ENCODE measurements around the gene TUB.

TUB gene

DNA sequence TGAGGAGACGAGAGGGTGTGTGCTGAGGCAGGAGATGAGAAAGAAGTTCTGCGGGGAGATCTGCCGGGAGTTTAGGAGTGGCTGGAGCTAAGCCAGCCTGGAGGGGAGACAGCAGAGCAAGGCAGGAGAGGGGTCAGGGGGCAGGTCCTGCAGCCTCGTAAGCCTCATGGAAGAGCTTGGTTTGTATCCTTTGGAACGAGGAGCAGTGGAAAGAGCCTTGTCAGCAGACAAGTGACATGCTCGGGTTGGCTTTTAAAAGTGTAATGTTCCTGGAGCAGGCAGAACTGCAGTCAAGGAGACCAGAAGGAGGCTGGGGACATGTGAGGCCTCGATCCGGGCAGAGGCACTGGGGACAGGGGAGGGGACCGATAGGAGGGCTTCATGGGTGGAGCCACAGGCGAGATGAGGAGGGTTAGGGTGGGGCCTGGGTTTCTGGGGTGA is 21.4 kb upstream of the TUB start:
- TF ChIP-seq CTCF (IDR thresholded peaks at IDR 0.05; ENCODE audit: extremely low read depth, missing control alignments) = no peak
- no peak for DNase-seq (ENCODE audit: low spot score)

DNA sequence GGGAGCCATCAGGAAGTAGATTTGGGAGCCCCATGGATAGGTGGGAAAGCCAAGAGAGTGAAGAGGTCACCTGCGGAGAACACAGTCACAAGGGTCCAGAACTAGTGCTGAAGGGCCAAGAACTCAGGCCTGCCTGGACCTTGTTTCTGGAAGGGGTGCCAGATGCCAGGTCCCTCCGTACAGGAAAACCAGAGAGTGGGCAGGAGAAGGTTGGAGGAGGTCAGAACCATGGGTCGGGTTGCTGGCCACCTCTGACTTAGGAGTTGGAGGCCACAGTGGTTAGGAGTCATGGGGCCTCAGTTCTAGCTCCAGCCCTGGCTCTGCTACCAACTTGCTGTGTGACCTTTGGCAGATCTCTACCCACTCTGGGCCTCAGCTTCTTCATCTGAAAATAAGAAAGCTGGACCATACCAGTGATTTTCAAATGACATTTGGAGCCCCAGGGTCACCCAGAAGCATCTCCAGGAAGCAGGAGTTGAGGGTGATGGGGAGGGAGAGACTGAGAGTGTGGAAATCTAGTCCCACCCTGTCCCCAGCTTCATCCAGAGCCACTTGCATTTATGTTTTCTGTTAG is 20.8 kb upstream of the TUB start:
- no peak for TF ChIP-seq CTCF (IDR thresholded peaks at IDR 0.05; ENCODE audit: extremely low read depth, missing control alignments)
- DNase-seq (ENCODE audit: low spot score) = no peak

GRCh38 chr11:8060801-8061554 is 20.0 kb upstream of the TUB start:
- no peak for DNase-seq (ENCODE audit: low spot score)

DNA sequence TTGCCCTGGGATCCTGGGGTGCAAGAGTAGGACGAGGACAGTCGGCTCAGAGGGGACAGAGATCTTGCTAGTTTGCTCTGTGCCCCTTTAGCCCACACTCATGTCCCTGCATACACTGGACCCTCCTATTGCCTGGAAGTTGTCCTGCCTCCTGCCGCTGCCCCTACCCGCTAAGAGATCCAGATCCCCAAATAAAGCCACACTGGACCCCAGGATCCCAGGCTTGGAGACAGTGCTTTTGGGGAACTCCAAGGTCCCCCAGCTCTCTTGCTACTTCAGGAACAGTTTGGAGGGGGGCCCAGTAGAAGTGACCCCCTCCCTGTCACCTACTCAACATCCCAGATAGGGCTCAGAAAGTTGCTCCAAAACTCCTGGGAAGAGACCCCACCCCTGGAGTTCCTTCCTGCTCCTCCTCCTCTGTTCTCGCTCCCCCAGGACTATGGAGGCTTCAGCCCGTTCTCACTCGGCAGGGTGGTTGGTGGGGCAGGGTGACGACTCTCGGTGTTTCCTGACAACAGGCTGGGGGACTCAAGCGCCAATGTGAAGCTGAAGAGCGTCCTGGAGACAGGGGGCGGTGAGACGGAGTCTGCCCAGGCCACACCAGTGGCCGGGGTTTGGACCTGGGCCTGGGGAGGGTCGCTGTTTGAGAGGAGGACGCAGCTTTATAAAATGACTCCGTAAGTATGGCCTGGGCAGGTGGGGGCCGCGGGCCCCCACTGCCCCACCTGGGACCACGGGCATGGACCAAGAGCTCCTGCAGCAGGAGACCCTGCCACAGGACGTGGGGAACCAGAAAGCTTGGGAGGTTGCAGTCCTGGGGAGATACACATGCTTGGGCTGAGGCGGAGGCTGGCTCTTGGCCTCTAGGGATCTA is 19.2 kb upstream of the TUB start:
- DNase-seq (ENCODE audit: low spot score) = no peak
- no peak for TF ChIP-seq CTCF (IDR thresholded peaks at IDR 0.05; ENCODE audit: extremely low read depth, missing control alignments)

More at GRCh38 chr11:8060801-8061554, 20.0 kb upstream of the TUB start:
- no peak for TF ChIP-seq CTCF (IDR thresholded peaks at IDR 0.05; ENCODE audit: extremely low read depth, missing control alignments)

DNA sequence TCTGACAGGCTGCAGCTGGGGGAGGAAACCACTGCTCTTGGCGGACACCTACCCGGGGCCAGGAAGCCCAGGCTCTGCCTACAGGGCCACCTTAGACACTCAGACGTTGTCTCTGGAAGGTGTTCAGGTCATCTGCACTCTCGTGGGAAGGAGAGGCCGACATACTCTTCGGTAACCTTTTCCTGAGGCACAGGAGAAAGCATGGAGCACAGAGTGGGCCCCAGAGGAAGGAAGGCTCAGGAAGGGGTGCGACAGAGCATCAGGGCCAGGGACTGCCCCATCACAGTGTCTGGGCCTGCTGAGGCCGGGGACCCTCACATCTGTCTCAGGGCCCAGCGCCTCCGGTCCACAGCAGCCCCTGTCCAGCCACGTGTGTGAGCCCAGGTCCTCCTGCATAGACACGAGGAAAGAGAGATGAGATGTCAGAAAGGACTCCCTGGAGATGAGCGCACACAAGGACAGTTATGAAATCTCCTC is 18.2 kb upstream of the TUB start:
- no peak for DNase-seq (ENCODE audit: low spot score)
- TF ChIP-seq CTCF (IDR thresholded peaks at IDR 0.05; ENCODE audit: extremely low read depth, missing control alignments) = no peak

DNA sequence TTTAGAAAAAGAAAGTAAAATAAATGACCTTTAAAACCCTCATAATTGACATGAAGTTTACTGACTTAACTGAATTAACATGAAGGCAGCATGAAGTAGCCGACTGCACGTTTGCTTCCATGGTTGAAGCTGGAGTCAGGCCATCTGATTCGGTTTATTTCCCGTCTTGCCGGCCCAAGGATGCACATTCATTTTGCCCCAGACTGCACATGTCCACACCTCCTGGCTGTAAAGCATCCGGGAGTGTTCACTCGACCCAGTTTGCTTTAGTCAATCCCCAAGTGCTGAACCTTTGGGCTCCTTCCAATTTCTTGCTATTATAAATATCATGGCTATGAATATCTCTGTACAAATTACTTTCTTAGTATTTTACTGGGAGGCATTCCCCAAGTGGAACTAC is 17.7 kb upstream of the TUB start:
- TF ChIP-seq CTCF (IDR thresholded peaks at IDR 0.05; ENCODE audit: extremely low read depth, missing control alignments) = no peak
- DNase-seq (ENCODE audit: low spot score) = no peak

GRCh38 chr11:8065031-8065430 is 16.0 kb upstream of the TUB start:
- TF ChIP-seq CTCF (IDR thresholded peaks at IDR 0.05; ENCODE audit: extremely low read depth, missing control alignments) = no peak
- DNase-seq (ENCODE audit: low spot score) = no peak
